ENCODE data around the gene CH25H. TPM values are rescaled to one million over a fixed set of nuclear protein-coding genes. Genes with fewer than 3 reads are reported as not detected.

Gene CH25H
- total RNA-seq, 1 experiment from 2014 or later: 3.2 TPM

DNA sequence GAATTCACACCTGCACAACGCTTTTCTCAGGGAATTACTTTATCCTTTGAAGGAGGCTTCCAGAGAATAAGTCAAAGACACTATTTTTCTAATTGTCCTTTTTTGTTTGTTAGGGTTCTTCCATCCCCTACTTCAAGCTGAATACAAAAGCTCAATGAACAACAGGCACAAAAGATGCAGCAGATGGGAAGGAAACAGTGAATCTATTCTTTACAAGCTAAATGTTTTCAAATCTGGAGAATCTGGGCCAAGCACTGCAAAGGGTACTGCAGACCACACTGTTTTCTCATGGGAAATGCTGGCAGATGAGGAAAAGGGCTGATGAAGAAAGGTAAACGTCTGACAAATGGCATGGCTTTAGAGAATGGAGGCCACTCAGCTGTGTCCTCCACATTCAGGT is 25.9 kb upstream of the CH25H start:
- DNase-seq (ENCODE audit: low read depth): no peak

- no peak for DNase-seq (ENCODE audit: low read depth)
These were observed 21.8 kb upstream of the CH25H start for GRCh38 chr10:89228962-89229361.

DNA sequence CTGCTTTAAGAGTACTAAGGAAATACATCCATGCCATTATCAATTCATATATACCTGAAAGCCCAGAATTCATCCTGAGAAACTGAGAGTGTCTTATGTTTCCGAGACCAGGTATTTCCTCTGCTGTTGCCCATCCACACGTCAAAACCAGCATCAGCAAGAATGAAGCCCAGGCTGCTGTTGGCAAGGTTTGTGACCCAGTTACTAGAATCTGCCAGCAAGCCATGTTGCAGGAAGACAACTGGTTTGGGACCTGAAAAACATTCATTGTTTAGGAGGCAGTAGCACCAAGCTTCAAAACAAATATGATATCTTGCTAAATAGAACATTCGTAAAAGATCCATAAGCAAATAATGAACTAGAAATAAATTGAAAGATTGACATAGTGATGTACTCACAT is 21.0 kb upstream of the CH25H start:
- DNase-seq (ENCODE audit: low read depth): no peak

DNA sequence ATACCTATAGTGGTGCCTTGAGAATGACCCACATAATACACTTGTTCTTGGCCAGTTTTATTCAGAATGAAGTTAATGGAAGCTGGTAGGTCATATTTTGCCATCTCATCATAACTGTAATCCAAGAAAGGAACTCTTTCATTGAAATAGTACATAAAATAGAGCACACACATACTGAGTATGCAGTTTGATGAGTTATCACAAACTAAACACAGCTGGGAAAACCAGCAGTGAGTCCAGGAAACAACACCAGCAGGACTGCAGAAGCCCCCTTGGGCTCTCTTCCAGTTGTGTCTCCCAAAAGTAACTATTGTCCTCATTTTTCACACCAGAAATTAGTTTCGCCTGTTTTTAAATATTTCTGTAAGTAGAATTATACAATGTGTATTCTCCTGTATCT is 19.8 kb upstream of the CH25H start:
- DNase-seq (ENCODE audit: low read depth): no peak

- no peak for DNase-seq (ENCODE audit: low read depth)
These were observed 17.8 kb upstream of the CH25H start for GRCh38 chr10:89224739-89225443.

- no peak for DNase-seq (ENCODE audit: low read depth)
These were observed 14.8 kb upstream of the CH25H start for GRCh38 chr10:89221919-89222318.

DNA sequence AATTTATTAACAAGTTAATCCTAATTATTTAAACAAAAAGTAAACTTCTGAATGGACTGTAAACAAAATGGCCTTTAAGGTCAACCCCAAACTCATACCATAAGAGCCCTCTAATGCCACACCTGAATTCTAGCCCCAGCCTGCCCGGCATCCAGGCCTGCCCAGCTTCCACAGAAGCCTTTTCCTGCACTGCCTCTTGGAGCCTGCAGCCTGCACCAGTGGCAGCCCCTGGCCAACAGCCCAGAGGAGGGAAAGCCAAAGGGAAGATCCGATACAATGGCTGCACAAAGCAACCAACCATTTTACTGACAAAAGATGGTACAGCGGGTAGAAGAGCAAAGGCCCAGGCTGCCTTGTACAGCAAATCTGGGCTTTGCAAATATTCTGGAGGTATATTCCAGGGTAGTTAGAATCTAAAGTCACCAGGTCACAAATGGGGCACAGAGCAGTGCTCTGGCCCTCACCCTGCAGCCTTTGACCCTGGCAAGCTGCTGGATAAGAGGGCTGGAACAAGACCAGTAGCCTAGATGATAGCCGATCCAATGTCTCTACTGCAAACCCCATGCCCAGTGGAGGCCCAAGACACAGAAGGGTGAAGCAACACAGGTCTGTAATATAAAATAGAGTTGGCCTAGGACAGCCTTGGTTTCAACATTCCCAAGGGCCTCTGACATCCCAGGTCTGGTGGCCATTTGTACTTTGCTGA is 12.5 kb upstream of the CH25H start:
- no peak for DNase-seq (ENCODE audit: low read depth)

GRCh38 chr10:89217057-89217990 is 10.2 kb upstream of the CH25H start:
- peak; percentile 65 for DNase-seq (ENCODE audit: low read depth)

- no peak for DNase-seq (ENCODE audit: low read depth)
These were observed 8.9 kb upstream of the CH25H start for GRCh38 chr10:89216056-89216455.

DNA sequence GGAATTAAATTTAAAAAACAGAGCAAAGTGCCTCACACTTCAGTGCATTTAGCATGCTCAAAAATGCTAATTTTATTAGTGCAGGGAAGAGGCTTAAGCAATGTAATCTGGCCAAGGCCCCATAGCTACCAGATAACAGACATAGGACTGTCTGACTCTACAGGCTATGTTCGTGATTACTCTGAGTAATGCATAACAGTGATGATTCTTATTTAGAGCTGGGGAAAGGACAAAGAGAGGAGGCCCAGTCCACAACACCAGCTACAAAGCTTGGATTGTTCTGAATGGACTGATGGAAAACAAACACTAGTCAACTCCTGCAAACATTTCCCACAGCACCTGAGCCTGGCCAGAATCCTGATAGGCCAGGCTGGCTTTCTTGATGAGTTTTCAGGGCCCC is 8.4 kb upstream of the CH25H start:
- no peak for DNase-seq (ENCODE audit: low read depth)

GRCh38 chr10:89214566-89215165 is 7.5 kb upstream of the CH25H start:
- DNase-seq (ENCODE audit: low read depth): no peak

GRCh38 chr10:89213191-89213808 is 6.2 kb upstream of the CH25H start:
- DNase-seq (ENCODE audit: low read depth): peak; percentile 47

GRCh38 chr10:89210794-89211425 is 3.8 kb upstream of the CH25H start:
- no peak for DNase-seq (ENCODE audit: low read depth)

- DNase-seq (ENCODE audit: low read depth): no peak
These were observed 2.6 kb upstream of the CH25H start for GRCh38 chr10:89209718-89210117.

- peak; percentile 42 for DNase-seq (ENCODE audit: low read depth)
These were observed 859 bp upstream of the CH25H start for GRCh38 chr10:89207801-89208551.

DNA sequence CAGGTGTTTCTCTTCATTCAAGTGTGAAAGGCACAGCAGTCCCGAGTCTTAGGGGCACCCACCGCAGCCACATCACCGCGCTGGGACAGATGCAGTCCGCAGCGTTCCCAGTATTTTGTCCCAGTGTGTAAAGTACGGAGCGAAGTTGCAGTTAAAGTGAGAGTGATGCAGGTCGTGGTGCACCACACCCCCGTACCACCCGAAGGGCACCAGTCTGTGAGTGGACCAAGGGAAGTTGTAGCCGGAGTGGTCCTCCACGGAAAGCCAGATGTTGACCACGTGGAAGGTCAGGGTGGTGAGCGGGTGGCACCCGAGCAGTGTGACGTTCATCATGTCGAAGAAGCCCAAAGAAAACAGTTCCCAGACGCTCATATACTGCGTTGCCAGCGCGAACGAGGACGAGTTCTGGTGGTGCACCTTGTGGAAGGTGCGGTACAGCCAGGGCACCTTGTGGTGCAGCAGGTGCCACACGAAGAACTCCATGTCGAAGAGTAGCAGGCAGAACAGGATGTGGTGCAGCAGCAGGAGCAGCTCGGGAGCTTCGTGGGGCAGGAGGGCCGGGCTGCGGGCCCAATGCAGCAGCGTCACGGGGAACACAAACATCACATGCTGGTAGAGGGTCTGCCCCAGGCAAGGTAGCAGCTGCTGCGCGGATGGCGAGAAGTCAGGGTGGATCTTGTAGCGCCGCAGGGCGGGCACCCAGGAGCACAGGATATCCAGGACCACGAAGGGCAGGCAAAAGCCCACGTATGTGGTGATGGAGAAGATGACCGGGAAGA is 526 bp downstream of the CH25H start:
- peak; percentile 40 for DNase-seq (ENCODE audit: low read depth)

GRCh38 chr10:89204621-89205185 is 2.4 kb downstream of the CH25H start:
- peak; percentile 7 for DNase-seq (ENCODE audit: low read depth)

DNA sequence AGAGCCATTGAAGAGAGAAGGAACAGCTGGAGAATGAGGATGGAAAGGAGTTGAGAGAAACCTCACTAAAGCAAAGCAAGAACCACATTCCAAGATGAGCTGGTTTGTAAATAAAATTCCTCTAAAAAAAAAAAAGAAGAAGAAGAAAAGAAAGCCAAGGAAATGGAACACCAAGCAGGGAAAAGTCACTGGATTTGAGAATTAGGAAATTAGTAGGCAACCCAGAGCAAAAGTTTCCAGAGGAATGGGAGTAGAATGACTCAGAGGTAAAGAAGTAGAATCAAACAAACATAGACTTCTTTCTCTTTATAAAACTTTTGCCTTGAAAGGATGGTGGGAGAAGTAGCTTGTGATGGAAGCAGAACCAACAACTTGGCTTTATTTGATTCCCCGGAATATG is 3.9 kb downstream of the CH25H start:
- DNase-seq (ENCODE audit: low read depth): no peak

GRCh38 chr10:89202033-89202425 is 5.1 kb downstream of the CH25H start:
- DNase-seq (ENCODE audit: low read depth): no peak

Measured in M059J (cell line).